ENCODE results near the gene GLIPR1. TPM values are rescaled to one million over a fixed set of nuclear protein-coding genes. Genes with fewer than 3 reads are reported as not detected.
A peak's percentile ranks its signal among the peaks of the same experiment; 100 is the strongest.

The GLIPR1 gene
- total and polyA plus RNA-seq, 10 of the 15 experiments (the other 5 are each of a cell fraction or from before 2014, with no cell fraction given): 18.2 to 62.6 (median 32.2) TPM

DNA sequence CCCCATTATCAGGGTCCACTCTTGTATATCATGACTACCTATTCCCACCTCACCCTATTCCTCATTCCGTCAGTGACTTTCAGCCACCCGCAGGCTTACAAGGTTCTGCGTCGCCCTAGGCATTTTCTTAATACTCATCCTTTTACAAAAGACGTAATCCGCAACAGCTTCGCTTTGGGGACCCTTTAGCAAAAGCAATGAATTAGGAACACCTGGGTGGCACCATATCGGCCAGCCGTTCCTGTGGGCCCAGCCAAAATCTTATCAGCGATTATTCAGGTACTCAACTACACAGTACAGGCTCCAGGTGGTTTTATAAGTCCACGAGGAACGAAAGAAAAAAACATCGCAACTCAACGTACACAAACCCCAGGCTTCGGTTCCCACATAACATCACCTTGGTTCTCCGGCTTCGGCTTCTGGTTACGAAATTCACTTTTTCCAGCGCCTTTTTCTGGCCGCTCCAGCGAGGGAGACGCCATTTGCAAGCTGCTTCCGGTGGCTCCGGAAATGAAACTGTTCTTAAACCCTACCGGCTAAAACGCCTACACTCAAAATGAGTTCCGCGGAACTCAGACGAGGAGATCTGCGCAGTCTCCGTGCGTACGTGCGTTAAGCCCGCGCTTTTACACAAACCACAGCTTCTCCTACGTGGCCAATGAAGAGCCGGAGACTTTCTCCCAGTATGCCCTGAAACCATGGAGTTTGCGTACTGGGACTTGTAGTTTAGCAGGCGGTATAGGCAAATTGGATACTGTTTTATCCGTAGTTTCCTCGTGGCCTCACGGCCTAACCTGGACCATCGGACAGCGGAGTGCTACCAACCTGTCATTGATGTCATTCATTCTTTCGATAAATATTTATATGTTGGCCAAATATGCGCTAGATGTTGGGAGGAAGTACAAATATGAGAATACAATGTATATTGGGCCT lies 30.8 kb downstream of the GLIPR1 start, which contains the start of gene KRR1 (continued):
- TF ChIP-seq RFX5 (IDR thresholded peaks at IDR 0.05; ENCODE audit: low read depth, low read length) (no peak), GABPA (IDR thresholded peaks at IDR 0.05; ENCODE audit: low read depth) (peak; percentile 100), ZNF592 (IDR thresholded peaks at IDR 0.05) (no peak), KLF5 (IDR thresholded peaks at IDR 0.05; ENCODE audit: partially characterized antibody) (no peak), NR2C2 (IDR thresholded peaks at IDR 0.05; ENCODE audit: borderline replicate concordance, control insufficient read depth, insufficient read length, low read depth) (no peak), YY1 (IDR thresholded peaks at IDR 0.05; ENCODE audit: low read depth, low read length) (peak; percentile 98), CBX5 (IDR thresholded peaks at IDR 0.05; ENCODE audit: low read depth) (no peak), ZNF207 (IDR thresholded peaks at IDR 0.05; ENCODE audit: borderline replicate concordance) (no peak), PAX5 (IDR thresholded peaks at IDR 0.05; ENCODE audit: borderline replicate concordance, low read depth, low read length) (peak; percentile 61; the same call in 1 of the 2 replicates), ZNF274 (IDR thresholded peaks at IDR 0.05; ENCODE audit: insufficient read depth, insufficient read length) (no peak), BCL11A (IDR thresholded peaks at IDR 0.05; ENCODE audit: low read depth, low read length) (no peak), SP1 (IDR thresholded peaks at IDR 0.05; ENCODE audit: low read depth, low read length) (no peak), NFYA (IDR thresholded peaks at IDR 0.05; ENCODE audit: borderline replicate concordance, low read depth, low read length) (no peak), SUPT20H (IDR thresholded peaks at IDR 0.05; ENCODE audit: borderline replicate concordance, control insufficient read depth, low read depth, low read length) (no peak), CHD1 (IDR thresholded peaks at IDR 0.05; ENCODE audit: low read depth, low read length) (no peak), POU2F2 (IDR thresholded peaks at IDR 0.05; ENCODE audit: borderline replicate concordance, low read depth, low read length) (peak; percentile 60; the same call in 1 of the 3 replicates), MTA2 (IDR thresholded peaks at IDR 0.05; ENCODE audit: low read depth) (peak; percentile 74), FOS (IDR thresholded peaks at IDR 0.05; ENCODE audit: borderline replicate concordance, extremely low read depth, insufficient read length) (no peak), IKZF2 (IDR thresholded peaks at IDR 0.05) (peak in 1 of 2 experiments; percentile 28; a peak in 2 of 4 replicates), MYC (IDR thresholded peaks at IDR 0.05; ENCODE audit: insufficient read depth, insufficient read length, insufficient replicate concordance, low read length, severe bottlenecking) (no peak), NBN (IDR thresholded peaks at IDR 0.05) (peak; percentile 78), NFXL1 (IDR thresholded peaks at IDR 0.05; ENCODE audit: borderline replicate concordance) (no peak), SPI1 (IDR thresholded peaks at IDR 0.05; ENCODE audit: borderline replicate concordance, insufficient read depth, low read depth, low read length) (no peak), HCFC1 (IDR thresholded peaks at IDR 0.05; ENCODE audit: low read length) (peak; percentile 80), MYB (IDR thresholded peaks at IDR 0.05; ENCODE audit: borderline replicate concordance, low read depth, low read length) (peak; percentile 51; the same call in 1 of the 2 replicates), IKZF1 (conservative IDR thresholded peaks at IDR 0.05) (peak; percentile 85)
- TF ChIP-seq, protein P1, sequence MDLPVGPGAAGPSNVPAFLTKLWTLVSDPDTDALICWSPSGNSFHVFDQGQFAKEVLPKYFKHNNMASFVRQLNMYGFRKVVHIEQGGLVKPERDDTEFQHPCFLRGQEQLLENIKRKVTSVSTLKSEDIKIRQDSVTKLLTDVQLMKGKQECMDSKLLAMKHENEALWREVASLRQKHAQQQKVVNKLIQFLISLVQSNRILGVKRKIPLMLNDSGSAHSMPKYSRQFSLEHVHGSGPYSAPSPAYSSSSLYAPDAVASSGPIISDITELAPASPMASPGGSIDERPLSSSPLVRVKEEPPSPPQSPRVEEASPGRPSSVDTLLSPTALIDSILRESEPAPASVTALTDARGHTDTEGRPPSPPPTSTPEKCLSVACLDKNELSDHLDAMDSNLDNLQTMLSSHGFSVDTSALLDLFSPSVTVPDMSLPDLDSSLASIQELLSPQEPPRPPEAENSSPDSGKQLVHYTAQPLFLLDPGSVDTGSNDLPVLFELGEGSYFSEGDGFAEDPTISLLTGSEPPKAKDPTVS (IDR thresholded peaks at IDR 0.05; ENCODE audit: low read depth, low read length): no peak

All from GM12878 (cell line).